ENCODE data around the gene ZNF616.

- TF ChIP-seq CTCF (IDR thresholded peaks at IDR 0.05) (no peak), POLR2A (IDR thresholded peaks at IDR 0.05) (no peak)
These were observed 433 bp upstream of the ZNF616 start for GRCh38 chr19:52140032-52140710.

Data from body of pancreas (tissue), 4 donors.